Ishikawa (cell line): ENCODE measurements around the gene BIRC7.

Experiments used
- CREB1 ChIP-seq: IDR thresholded peaks from 2 replicates; pipeline ENCODE4 v1.6.1; 2012; ENCODE audit warnings: low read depth
- EP300 ChIP-seq: IDR thresholded peaks from 2 replicates; pipeline ENCODE4 v1.6.1; 2012; ENCODE audit warnings: borderline replicate concordance
- MAX ChIP-seq: IDR thresholded peaks from 2 replicates; pipeline ENCODE4 v1.6.1; 2012
- RAD21 ChIP-seq: IDR thresholded peaks from 2 replicates; pipeline ENCODE4 v1.6.1; 2012; ENCODE audit warnings: low read depth
- TAF1 ChIP-seq: IDR thresholded peaks from 2 replicates; pipeline ENCODE4 v1.6.1; 2012; ENCODE audit warnings: low read depth, mild to moderate bottlenecking
- TCF12 ChIP-seq: IDR thresholded peaks from 2 replicates; pipeline ENCODE4 v1.6.1; 2012; ENCODE audit warnings: low read depth
- YY1 ChIP-seq: IDR thresholded peaks from 2 replicates; pipeline ENCODE4 v1.6.1; 2012; ENCODE audit warnings: low read depth
- ZBTB7A ChIP-seq: IDR thresholded peaks from 2 replicates; pipeline ENCODE4 v1.6.1; 2012; ENCODE audit warnings: low read depth

- TF ChIP-seq YY1 (no peak), EP300 (no peak), TAF1 (no peak), TCF12 (no peak), CREB1 (no peak), RAD21 (no peak), ZBTB7A (no peak), MAX (no peak)
Measured at GRCh38 chr20:63255931-63256704, 20.4 kb downstream of the BIRC7 start.
